Fibroblast of mammary gland (primary cell): Measurements from ENCODE around the gene SLC22A4.

ENCODE experiments used
- DNase-seq: peaks from one replicate; pipeline ENCODE4 v3.0.0-alpha.2; 2010; ENCODE audit warnings: low read depth
- H3K4me3 ChIP-seq: 2 replicates; pipeline ENCODE4 v1.5.1; 2011; ENCODE audit warnings: low read depth, mild to moderate bottlenecking, low read length, moderate library complexity; ENCODE audit not compliant: control insufficient read depth
- TF ChIP-seq, protein P1 (sequence below): conservative IDR thresholded peaks from 2 replicates; pipeline ENCODE4 v1.5.1; 2011; ENCODE audit warnings: low read depth, low read length, inconsistent platforms; ENCODE audit not compliant: control insufficient read depth, insufficient read depth

Gene SLC22A4

DNA sequence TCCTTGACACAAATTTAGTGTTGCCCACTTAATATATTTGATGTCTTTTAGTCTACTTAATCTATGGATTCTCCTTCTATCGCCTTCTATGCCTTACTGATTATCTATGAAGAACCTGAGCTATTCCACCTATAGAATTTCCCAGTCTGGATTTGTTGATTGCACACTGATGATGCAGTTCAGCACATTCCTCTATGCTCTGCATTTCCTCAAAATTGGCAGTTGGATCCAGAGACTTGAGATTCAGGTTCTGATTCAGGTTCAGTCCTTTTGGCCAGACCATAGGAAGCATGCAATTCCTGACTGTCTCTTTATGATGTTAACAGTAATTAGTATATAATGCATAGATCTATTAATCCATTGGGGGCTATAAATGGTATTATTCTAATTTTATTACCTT lies 89.1 kb downstream of the SLC22A4 start:
- DNase-seq, result no peak
- H3K4me3 ChIP-seq, result no peak overlapping the region
- TF ChIP-seq, protein P1, sequence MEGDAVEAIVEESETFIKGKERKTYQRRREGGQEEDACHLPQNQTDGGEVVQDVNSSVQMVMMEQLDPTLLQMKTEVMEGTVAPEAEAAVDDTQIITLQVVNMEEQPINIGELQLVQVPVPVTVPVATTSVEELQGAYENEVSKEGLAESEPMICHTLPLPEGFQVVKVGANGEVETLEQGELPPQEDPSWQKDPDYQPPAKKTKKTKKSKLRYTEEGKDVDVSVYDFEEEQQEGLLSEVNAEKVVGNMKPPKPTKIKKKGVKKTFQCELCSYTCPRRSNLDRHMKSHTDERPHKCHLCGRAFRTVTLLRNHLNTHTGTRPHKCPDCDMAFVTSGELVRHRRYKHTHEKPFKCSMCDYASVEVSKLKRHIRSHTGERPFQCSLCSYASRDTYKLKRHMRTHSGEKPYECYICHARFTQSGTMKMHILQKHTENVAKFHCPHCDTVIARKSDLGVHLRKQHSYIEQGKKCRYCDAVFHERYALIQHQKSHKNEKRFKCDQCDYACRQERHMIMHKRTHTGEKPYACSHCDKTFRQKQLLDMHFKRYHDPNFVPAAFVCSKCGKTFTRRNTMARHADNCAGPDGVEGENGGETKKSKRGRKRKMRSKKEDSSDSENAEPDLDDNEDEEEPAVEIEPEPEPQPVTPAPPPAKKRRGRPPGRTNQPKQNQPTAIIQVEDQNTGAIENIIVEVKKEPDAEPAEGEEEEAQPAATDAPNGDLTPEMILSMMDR, result no peak

DNA sequence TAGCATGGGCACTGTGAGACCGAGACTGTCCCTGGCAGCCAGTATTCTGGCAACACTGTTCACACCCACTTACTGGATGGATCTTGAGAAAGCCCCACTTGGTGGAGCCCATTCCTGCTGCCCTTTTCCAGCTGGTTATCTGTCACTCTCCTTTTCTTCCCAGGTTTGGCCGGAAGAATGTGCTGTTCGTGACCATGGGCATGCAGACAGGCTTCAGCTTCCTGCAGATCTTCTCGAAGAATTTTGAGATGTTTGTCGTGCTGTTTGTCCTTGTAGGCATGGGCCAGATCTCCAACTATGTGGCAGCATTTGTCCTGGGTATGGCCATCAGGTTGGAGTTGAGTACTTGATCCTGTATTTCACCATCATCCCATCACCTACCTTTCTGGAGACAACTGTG lies 89.8 kb downstream of the SLC22A4 start:
- no peak for DNase-seq
- TF ChIP-seq, protein P1, result no peak

DNA sequence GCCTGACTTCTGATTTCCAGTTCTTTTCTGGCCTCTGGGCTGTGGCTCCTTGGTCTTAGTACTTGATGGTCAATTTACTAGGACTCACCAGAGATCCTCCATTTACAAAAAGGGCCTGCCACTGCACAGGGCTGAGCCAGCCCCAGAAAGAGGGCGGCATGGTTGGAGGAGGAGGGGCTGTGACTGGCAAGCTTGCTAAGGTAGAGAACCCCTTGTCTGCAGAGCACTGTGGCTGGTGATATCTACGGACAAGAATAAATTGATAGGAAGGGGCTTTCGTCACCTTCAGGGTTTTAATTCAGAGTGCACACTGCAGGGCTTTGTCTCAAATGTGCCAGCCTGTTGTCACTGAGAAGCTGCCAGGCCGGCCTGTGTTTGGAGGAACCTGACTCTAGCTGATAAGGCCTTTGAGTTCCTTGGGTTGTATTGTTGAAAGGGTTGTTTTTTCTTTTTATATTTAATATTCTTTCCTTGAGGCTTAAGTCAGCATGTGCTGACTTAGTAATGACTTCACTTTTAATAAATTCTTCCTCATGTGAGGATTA lies 90.4 kb downstream of the SLC22A4 start:
- TF ChIP-seq, protein P1, result no peak
- no peak for DNase-seq
- no peak overlapping the region for H3K4me3 ChIP-seq

More for the DNA sequence above, 89.8 kb downstream of the SLC22A4 start:
- no peak overlapping the region for H3K4me3 ChIP-seq

DNA sequence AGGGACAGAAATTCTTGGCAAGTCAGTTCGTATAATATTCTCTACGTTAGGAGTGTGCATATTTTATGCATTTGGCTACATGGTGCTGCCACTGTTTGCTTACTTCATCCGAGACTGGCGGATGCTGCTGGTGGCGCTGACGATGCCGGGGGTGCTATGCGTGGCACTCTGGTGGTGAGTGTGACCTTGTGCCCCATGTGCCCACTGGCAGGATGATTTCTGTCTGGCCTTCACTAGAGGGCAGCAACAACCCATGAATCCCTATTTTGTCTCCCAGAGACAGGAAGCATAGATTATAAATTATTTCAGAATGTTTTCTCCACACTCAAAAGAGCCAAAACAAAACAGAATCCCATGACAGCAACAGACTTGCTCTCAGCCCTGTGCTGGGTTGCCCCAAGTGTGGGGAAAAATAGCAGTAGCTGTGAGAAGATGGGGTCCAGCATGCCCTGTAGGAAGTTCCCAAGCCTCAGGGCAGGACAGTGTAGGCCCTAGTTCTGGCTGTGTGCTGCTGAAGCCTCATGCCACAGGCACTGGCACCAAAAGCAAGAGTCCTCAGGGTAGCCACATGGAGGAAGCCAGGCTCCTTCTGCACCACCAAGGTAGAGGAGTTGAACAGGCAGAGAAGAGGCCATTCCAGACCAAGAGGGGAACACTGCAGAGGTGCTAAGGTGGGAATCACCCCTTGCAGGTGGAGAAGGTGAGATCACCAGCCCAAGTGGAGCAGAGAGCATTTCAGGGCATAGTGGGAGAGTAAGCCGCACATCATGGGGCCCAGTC lies 91.3 kb downstream of the SLC22A4 start:
- no peak overlapping the region for H3K4me3 ChIP-seq
- TF ChIP-seq, protein P1, result peak; percentile 68
- peak; percentile 71 for DNase-seq

DNA sequence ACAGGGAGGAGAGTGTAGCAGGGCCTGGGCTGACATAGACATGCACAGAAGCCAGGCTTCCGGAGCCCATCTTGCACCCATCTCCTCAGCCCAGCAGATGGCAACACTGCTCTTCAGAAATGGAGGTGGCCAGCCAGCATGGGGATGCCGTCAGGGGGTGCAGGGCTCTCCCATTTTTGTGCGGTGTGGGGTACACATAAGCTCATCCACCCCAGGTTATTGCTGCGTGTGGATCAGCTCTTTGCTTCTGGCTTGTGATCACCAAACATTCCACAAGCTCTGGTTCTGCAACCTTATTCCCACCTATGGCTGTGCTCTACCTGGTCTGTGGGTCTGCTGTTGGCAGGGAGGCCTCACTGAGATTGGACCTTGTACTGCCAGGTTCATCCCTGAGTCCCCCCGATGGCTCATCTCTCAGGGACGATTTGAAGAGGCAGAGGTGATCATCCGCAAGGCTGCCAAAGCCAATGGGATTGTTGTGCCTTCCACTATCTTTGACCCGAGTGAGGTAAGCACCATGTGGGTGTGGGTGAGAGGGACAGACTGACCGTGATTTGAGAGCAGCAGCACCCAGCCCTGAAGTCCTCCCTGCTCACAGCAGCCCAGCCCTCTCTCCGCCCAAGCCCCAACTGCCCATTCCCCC lies 92.6 kb downstream of the SLC22A4 start:
- TF ChIP-seq, protein P1, result peak; percentile 91
- H3K4me3 ChIP-seq, result no peak overlapping the region
- DNase-seq, result peak; percentile 73

DNA sequence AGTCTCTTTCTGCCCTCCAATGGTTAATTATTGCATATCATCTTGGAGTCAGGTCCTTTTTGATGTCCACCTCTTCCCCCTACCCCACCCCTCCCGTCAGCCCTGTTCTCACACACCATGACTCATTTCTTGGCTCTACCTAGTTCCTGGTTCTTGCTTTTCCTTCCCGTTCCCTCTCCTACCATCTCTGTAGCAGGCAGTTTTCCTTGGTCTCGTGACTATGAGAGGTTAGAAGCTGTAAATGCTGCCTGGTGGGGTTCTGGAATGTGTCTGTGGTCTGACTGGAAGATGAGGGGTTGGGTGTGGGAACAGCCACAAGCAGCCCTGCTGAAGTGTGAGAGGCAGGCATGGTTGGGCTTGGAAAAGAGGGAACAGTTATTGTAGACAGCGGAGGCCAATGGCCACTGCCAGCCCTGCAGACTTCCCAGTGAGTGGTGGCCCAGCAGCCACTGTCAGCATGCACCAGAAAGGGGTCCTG lies 93.5 kb downstream of the SLC22A4 start:
- TF ChIP-seq, protein P1, result no peak
- H3K4me3 ChIP-seq, result no peak overlapping the region
- DNase-seq, result peak; percentile 99
